GM18502 (cell line): Measurements from ENCODE around the gene TUFT1.
"Not testable (repeated sequence)": the region's sequence is repeated elsewhere in the genome, so short reads cannot be mapped to it uniquely, and the experiment has no call there.

Source experiments
- ATAC-seq: cut with Tn5 transposase; IDR thresholded peaks from one replicate; pipeline ENCODE4 v1.9.1; 2021; ENCODE audit warnings: mild to moderate bottlenecking; ENCODE audit not compliant: unreplicated experiment, poor library complexity

TUFT1 gene

GRCh38 chr1:151611832-151612500 lies 71.9 kb downstream of the TUFT1 start, which contains the start of gene SNX27:
Gene SNX27 (plus strand): TSS chr1:151612050. CDS start chr1:151612202, 152 bp downstream.
- ATAC-seq = peak; percentile 90

GRCh38 chr1:151612501-151613281 lies 72.6 kb downstream of the TUFT1 start:
- peak; percentile 16 for ATAC-seq

- no peak for ATAC-seq
Observed at GRCh38 chr1:151613282-151613780, 73.2 kb downstream of the TUFT1 start.

GRCh38 chr1:151615711-151616504 lies 75.8 kb downstream of the TUFT1 start:
- ATAC-seq = no peak

DNA sequence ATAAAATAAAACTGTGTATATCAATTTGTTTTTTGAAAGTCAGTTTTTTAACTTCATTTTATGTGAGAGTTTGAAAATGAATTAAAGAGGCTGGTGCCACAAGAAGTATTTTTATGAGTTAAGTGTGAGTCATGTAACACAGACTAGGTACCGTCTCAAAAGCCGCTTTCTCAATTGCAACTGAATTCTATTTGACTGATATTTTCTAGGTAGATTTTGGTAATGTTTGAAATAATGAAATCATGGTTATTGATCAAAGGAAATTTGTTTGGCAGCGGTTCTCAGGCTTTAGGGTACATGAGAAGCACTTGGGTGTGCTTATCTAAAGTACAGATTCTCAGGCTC lies 76.4 kb downstream of the TUFT1 start:
- no peak for ATAC-seq

DNA sequence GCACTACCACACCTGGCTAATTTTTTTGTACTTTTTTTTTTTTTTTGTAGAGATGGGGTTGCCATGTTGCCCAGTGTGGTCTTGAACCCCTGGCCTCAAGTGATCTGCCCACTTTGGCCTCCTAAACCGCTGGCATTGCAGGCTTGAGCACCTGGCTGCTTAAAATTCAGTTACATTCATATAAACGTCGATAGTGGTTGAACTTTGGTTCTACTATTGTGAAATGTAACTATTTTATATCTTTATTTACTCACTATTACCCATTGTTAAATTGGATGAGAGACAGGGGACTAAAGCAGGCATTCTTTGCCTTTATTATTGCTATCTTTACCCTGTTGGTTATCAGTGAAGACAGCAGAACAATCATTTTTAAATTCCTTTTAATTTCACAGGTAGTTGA lies 77.9 kb downstream of the TUFT1 start:
- ATAC-seq = no peak

DNA sequence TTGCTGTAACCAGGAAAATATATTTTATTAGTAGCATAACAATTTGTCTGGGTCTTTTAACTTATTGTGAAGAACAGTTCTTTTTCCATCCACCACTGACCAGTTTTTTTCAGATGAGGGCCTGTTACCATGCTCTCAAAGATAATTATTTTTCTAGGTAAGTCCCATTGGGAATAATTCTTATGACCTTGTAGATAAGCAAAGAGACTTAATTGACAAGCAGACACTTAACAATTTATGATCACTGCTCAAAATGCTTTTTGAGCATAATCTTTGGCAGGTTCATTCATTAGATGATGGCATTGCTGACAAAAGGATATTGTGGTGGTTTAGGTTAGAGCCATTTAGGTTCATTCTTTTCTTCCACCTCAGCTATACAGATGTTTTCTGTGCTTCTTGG lies 78.4 kb downstream of the TUFT1 start:
- no peak for ATAC-seq

DNA sequence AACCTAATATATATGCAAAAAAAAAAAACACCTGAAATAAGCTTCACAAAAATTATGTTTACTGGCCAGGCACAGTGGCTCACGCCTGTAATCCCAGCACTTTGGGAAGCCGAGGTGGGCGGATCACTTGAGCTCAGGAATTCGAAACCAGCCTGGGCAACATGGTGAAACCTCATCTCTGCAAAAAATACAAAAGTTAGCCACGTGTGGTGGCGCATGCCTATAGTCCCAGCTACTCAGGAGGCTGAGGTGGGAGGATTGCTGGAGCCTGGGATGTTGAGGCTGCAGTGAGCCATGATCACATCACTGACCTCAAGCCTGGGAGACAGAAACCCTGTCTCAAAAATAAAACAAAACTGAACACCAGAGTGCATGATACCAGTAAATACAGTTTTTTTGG lies 78.9 kb downstream of the TUFT1 start:
- not testable (repeated sequence) for ATAC-seq

DNA sequence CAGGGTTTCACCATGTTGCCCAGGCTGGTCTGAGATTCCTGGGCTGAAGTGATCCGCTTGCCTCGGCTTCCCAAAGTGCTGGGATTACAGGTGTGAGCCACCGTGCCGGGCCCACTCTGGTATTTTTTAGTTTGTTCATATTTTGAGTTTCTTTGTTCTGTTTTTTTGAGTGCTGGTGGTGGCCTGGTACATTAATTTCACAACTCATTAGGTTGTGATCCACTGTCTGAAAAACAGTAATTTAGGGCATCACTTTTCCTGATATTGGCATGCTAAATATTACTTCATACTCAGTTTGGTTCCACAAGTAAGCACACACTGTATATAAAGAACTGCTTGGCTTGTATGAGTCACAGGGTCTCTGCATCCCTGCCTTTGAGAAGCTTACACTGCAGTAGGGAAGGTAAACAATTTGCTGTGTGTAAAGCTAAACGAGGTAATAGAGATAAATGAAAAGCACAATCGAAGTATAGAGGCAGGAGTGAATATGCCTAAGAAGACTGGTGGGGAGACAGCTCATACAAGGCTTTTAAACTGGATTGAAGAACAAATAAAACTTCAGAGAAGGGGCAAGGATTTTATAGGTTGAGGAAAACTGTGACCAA lies 79.5 kb downstream of the TUFT1 start:
- no peak for ATAC-seq

- ATAC-seq = no peak
Observed at GRCh38 chr1:151620286-151620685, 80.2 kb downstream of the TUFT1 start.

- ATAC-seq = no peak
Observed at GRCh38 chr1:151621351-151621750, 81.2 kb downstream of the TUFT1 start.

- no peak for ATAC-seq
Observed at GRCh38 chr1:151624783-151625182, 84.7 kb downstream of the TUFT1 start.

GRCh38 chr1:151626740-151627334 lies 86.7 kb downstream of the TUFT1 start:
- no peak for ATAC-seq

DNA sequence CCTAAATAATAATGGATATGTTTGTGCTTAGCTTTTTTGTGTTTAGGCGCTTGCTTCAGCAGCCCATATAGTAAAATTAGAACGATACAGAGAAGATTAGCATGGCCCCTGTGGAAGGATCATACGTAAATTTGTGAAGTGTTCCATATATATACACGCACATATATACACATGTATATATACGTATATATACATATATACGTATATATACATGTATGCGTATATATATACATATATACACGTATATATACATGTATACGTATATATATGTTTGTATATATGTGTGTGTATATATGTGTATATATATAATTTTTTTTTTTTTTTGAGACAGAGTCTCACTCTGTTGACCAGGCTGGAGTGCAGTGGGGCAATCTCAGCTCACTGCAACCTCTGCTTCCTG lies 89.2 kb downstream of the TUFT1 start:
- ATAC-seq = no peak
